ENCODE results near the gene MFSD12.
"Not testable (repeated sequence)": the region's sequence is repeated elsewhere in the genome, so short reads cannot be mapped to it uniquely, and the experiment has no call there.

MFSD12 gene

DNA sequence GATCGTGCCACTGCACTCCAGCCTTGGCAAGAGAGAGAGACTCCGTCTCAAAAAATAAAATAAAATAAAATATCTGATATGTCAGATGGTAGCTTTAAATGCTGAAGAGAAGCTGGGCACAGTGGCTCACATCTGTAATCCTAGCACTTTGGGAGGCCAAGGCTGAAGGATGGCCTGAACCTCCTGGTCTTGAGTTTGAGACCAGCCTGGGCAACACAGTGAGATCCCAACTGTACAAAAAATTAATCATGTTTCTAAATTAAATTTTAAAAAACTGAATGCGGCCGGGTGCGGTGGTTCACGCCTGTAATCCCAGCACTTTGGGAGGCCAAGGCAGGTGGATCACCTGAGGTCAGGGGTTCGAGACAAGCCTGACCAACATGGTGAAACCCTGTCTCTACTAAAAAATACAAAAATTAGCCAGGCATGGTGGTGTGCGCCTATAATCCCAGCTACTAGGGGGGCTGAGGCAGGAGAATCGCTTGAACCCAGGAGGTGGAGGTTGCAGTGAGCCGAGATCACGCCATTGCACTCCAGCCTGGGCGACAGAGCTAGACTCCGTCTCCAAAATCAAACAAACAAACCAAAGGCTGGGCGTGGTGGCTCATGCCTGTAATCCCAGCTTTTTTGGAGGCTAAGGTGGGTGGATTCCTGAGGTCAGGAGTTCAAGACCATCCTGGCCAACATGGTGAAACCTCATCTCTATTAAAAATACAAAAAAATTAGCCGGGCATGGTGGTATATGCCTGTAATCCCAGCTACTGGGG, 26.8 kb upstream of the MFSD12 start:
- not testable (repeated sequence) for DNase-seq

DNA sequence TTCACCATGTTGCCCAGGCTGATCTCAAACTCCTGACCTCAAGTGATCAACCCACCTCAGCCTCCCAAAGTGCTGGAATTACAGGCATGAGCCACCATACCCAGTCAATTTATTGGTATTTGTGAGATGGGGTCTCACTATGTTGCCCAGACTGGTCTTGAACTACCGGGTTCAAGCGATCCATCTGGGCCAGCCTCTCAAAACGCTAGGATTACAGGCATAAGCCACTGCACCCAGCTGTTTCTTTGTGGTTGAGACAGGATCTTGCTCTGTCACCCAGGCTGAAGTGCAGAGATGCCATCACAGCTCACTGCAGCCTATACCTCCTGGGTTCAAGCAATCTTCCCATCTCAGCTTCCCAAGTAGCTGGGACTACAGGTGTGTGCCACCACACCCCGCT, 24.4 kb upstream of the MFSD12 start:
- not testable (repeated sequence) for DNase-seq

DNA sequence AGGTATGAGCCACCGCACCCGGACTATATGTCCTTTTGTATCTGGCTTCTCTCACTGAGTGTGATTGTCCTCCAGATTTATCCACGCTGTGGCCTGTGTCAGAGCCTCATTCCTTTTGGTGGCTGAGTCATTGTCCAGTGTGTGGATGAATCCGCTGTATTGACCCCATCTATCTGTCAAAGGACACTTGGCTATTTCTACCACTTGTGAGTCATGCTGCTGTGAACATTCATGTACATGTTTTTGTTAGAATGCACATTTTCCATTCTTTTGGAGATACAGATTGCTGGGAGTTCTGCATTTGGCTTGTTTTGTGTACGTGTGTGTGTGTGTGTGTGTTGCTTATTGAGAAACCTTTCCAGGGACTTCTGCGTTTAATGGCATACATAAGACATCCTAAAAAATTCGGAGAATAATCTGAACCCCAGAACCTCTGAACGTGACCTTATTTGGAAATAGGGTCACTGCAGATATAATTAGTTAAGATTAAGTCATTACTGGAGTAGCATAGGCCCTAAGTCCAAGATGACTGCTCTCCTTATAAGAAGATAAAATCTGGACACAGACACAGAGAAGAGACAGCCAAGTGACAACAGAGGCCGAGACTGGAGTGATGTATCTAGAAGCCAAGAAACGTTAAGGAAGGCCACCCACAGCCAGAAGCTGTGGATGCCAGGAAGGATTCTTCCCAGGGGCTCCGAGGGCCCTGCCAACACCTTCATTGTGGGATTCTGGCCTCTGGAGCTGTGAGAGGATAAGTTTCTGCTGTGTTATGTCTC, 23.0 kb upstream of the MFSD12 start:
- DNase-seq = peak in 3 of 14 donors; percentile 6 to 43 (median 35)

DNA sequence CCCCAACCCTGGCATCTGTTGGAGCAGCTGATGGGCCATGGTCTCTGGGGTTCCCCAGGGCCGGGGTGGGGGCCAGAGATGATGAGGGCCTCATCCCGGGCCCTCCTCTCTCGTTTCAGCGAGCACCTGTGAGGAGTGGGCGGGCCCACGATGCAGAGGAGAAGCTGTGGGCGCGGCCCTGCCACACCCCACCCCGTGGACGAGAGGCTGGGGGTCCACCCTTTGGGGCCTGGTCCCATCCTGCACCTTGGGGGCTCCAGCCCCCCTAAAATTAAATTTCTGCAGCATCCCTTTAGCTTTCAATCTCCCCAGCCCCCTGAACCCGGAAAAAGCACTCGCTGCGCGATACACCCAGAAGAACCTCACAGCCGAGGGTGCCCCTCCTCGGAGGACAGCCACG, 21.0 kb upstream of the MFSD12 start:
- no peak for DNase-seq

DNA sequence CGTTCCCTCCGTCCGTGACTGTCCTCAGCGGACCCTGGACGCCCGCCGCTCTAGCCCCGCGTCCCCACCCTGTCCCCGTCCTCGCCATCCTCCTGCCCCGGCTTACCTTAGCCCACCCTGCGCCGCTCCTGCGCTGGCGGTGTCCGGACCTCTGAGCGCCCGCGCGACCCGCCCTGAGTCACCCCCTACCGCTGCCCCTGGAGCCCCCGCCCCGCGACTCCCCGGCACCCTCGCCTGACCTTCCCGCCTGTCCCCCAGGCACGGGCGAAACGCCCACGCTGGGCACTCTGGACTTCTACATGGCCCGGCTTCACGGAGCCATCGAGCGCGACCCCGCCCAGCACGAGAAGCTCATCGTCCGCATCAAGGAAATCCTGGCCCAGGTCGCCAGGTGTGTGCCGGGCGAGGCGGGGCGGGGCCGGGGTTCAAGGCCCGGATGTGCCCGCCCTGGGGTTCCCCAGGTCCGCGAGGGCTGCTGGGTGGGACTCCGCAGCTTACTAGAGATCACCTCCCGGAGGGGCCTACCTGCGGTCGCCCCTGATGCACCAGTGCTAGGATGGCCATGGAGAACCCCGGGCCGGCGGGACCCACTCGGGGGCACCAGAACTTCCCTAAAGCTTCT, 20.4 kb upstream of the MFSD12 start:
- DNase-seq = no peak

DNA sequence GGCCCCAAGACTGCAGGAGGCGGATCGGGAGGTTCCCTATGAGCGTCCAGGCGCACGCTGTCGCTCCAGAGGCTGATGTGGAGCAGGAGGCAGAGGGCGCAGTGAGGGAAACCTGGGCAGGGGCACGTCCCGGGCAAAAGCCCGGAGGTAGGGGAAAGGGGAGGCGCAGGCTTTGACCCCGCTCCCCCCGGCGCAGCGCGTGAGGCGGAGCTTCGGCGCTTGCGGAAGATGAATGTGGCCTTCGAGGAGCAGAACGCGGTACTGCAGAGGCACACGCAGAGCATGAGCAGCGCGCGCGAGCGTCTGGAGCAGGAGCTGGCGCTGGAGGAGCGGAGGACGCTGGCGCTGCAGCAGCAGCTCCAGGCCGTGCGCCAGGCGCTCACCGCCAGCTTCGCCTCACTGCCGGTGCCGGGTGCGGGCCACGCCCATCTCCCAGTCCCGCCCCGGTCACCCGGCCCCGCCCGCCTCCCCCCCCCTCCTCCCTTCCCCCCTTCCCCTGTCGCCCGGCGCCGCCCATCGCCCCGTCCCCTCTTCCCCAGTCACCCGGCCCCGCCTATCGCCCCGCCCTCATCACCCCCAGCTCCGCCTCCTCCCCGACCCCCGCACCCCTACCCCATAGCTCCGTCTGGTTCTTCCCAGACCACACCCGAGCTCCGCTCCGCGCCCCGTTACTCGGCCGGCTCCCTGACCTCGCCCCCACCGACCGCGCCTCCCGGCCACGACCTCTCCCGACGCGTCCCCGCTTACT, 19.5 kb upstream of the MFSD12 start:
- peak in 4 of 14 donors; percentile 5 to 32 (median 22) for DNase-seq

DNA sequence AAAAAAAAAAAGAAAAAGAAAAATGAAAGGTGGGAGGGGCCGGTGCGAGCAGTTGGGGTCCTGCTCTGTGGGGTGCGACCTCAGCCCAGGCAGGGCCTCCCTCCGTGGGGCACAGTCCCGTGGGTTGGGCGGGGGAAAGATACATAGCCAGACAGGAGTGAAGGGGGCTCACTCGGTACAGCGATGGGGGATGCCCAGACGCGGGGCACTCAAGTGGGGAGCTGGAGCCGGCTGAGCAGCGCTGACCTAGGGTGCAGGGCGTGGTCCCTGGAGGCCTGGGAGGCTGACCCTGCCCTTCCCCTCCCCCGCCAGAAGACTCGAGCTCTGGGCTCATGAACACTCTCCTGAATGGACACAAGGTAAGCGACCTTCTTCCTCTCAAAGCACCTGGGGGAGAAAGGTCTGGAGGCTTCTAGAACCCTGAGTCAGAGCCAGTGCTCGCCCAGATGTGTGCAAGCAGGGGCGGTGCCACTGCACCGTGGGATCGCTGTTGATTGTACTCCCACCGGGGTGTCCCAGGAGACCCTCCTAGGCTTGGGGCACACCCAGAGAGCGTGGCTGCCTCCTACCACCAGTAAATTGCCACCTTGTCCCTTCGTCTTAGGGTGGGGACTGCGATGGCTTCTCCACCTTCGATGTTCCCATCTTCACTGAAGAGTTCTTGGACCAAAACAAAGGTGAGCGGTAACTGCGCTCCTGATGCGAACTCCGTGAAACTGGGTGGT, 18.7 kb upstream of the MFSD12 start:
- no peak for DNase-seq

DNA sequence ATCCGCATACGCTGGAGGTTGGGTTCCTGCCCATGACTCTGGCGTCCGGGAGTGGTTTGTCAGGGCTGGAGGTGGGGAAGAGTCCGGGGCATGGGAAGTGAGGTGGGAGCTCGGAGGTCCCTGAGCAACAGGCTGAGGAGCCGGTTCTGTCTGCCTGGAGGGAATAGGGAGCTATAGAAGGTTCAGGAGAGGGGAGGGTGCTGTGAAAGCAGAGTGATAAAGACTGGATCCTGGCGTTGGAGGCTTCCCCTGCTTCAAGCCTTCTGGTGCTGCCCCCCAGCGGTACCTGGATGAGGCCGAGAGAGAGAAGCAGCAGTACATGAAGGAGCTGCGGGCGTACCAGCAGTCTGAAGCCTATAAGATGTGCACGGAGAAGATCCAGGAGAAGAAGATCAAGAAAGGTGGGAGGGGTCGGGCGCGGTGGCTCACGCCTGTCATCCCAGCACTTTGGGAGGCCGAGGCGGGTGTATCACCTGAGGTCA, 17.9 kb upstream of the MFSD12 start:
- DNase-seq = no peak

DNA sequence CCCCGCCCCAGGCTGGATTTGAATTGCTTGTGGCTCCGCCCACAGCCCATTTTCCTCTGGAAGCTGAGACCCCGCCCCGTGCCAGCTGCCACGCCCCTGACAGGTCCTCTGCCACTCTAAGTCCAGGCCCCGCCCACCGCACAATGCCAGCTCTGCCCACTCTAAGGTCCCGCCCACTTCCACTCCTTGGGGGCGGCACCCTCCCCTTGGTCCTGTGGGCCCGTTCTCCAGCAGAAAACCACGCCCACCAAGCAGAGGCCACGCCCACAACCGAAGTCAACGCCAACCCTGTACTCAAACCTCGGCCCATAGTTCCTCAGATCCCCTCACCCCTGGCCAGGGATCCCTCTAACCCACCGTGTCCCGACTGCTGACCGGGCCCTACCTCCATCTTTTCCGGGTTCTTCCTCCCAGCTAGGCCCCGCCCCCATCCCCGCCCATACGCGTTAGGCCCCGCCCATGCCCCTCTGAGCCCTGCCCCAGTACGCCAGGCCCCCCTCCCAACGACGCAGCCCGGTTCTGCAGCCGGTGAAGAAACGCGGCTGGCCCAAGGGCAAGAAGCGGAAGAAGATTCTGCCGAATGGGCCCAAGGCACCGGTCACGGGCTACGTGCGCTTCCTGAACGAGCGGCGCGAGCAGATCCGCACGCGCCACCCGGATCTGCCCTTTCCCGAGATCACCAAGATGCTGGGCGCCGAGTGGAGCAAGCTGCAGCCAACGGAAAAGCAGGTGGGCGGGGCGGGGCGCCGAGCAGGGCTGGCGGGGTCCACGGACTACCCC, 16.7 kb upstream of the MFSD12 start:
- peak in 10 of 14 donors; percentile 27 to 83 (median 72) for DNase-seq

DNA sequence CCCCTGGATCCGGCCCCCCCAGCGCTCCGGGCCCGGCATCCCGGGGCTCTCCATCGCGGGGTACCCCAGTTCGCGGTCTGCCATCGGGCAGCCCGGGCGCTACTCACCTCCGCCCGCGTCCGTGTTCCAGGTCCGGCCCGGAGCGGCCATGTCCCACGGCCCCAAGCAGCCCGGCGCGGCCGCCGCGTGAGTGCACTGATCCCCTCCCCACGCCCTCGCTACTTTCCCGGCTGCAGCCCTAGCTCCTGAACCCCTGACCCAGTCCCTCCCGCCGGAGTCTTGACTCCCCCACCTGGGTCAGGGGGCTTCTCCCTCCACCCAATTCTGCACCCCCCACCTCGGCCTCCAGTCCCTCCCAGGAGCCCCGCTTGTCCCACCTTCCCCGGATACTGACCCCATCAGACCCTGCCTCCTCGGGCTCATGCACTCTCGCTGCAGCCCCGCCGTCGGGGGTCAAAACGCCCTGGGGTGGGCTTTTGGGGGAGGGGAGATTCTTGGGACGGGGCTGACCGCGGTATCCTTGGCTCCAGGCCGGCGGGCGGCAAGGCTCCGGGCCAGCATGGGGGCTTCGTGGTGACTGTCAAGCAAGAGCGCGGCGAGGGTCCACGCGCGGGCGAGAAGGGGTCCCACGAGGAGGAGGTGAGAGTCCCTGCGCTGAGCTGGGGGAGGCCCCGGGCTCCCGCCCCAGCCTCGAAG, 15.9 kb upstream of the MFSD12 start:
- peak in 1 of 14 donors; percentile 51 for DNase-seq

DNA sequence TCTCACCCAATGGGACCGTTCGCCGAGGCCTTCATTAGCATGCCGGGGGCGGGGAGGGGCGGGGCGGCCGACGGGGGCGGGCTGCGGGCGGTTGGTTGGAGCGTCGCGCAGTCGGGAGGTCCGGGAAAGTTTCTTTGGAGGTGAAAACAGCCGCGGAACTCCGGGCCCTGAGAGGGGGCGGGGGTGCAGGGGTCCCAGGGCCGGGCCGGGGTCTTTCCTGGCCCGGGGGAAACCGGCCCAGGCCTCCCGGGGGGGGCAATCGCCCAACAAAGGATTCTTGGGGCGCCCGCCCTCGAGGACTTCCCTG, 15.4 kb upstream of the MFSD12 start, which contains the start of gene HMG20B:
HMG20B (plus strand) TSS at position 90 of the 307 bp plus-strand sequence. CDS start 366 bp downstream, outside the sequence.
- DNase-seq = no peak

DNA sequence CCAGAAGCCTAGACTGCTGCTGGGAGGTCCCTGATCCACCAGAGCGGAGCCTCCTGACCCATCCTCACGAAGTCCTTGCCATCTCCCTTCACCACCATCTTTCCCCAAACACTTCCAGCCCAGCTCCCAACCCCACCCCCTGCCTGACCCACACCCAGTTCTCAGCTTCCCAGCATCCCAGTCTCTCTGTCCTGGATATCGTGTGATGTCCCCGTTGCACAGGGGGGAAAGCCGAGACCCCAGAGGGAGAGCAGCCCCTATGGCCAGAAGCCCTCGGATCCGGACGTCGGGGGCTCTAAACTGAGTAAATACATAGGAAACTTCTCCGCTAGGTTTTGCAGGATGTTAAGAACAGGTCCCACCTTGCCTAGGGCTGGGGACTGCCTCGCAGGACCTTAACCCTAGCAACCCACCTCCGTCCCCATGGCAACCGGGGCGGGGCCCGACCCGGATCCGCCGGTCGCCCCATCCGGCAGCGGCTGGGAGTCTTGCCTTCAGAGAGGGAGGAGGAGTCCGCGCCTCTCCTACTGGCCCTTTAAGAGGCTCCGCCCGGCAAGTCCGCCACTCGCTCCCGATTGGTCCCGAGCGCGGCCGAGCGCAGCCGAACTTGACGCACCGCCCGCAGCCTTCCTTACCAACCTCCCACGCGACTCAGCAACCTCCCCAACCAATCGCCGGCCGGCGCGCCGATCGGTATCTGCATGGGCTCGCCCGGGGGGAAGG, 14.9 kb upstream of the MFSD12 start:
- DNase-seq = peak; percentile 94 to 100 (median 98)

DNA sequence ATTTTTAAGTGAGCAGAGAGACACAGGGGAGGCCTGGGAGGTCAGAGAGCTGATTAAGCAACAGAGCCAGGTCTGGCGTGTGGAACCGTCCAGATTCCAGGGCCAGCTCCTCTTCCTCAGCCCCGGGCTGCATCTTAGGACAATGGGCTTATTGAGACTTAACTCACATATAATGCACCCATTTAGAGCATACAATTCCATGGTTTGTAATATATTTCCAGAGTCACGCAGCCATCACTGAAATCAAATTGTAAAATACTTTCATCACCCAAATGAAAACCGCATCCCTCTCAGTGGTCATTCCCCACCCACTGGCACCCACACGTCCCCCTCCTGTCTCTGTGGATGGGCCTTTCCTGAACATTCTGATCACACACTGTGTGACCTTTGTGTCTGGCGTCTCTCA, 13.2 kb upstream of the MFSD12 start:
- peak in 10 of 14 donors; percentile 17 to 71 (median 37) for DNase-seq

DNA sequence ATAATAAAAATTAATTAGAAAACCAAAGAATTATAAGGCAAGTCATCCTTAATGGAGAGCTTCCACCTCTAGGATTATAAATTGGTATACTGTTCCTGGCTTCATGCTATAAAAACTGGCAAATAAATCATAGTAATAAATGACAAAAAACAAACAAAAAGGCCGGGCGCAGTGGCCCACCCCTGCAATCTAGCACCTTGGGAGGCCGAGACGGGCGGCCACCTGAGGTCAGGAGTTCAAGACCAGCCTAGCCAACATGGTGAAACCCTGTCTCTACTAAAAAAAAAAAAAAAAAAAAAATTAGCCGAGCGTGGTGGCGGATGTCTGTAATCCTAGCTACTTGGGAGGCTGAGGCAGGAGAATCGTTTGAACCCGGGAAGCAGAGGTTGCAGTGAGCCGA, 12.7 kb upstream of the MFSD12 start:
- DNase-seq = not testable (repeated sequence)

DNA sequence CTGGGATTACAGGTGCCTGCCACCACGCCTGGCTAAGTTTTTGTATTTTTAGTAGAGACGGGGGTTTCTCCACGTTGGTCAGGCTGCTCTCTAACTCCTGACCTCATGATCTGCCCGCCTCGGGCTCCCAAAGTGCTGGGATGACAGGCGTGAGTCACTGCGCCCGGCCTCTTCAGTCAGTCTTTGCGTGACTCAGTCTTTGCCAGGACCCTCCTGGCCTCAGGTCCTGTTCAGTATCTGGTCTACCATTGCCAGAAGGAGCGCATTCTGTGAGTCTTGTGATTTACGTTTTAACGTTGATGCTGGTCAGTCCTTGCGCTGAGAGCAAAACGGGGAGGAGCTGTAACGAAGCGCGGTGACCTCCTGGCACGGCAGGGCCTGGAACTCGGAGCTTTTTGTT, 7.8 kb upstream of the MFSD12 start:
- DNase-seq = no peak

DNA sequence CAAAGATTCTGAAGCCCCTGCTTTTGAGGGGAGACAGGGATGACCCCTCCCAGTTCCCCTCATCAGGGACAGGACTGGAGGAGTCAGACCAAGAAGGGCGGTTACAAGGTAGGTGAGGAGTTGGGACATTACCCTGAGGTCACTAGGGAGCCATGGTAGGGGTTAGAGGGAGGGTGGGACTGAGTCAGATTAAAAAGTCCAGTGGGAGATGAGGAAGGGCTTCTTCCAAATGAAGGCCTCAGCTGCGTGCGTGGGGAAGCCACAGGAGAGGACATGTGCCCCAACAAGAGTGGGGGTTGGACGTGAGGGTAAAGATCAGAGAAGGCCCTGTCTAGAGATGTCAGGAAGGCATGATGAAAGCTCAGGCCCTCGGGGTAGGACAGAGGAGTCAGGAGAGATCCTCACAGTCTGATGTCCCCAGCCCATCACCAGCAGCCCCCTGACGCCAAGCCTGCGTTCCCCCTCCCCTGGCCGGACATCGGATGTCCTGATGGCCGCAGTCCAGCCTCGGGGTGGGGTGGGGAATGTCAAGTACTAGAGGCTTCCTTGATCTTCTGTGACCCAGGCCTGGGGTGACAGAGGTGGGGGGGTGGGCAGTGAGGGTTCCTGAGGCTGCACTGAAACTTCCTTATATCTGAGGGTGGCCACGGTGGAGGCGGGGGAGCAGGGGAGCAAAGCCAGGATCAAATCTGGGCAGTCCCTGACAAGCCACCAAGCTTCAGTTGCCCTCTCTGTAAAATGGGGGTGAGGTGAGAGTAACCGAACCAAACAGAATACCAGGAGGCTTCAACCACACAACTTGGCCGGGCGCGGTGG, 6.5 kb upstream of the MFSD12 start:
- no peak for DNase-seq

DNA sequence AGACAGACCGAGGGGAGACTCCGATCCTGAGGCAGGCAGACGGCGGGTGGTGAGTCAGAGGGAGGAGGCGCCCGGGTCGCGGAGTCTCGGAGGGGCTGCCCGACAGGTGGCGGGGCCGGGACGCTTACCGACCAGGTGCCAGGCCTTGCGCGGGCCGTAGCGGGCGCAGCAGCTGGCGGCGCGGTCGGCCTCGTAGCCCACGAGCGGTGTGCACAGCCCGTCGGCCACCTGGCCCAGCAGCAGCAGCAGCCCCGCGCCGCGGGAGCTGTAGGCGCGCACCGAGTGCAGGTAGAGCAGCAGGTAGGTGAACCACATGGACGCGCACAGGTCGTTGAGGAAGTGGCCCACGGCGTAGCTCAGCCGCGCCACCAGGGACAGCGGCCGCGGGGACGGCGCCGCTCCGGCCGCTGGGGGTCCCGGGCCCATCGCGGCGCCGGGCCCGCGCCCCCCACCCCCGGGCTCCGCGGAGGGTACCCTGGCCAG, 367 bp downstream of the MFSD12 start:
- DNase-seq = peak in 2 of 14 donors; percentile 14 to 54

DNA sequence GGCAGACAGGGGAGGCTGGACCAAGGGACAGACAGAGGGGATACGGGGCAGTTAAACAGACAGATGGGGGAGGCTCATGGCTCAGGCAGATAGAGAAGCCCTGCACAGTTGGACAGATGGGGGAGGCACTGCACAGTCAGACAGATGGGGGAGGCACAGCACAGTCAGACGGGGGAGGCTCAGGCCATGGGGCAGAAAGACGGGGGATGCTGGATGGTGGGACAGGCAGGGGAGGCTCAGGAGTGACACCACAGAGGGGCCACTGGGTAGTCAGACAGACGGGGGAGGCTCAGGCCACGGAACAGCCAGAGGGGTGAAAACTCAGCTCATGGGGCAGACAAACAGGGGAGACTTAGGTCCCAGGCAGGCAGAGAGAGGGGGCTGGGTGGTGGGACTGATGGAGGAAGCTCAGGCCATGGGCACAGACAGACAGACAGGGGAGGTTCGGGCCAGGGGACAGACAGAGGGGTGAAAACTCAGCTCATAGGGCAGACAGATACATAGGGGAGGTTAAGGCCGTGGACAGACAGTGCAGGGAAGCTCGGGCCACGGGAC, 886 bp downstream of the MFSD12 start:
- DNase-seq = no peak
